HL-60 (cell line): ENCODE measurements around the gene SOX8.

ENCODE experiments used
- DNase-seq, 2 experiments: peaks; one replicate each; pipeline ENCODE4 v3.0.0-alpha.2; 2010 to 2020; ENCODE audit warnings: low read depth in 1 of 2, low spot score in 1 of 2
- H3K27ac ChIP-seq: fragments of 250-450 bp; sonication (Bioruptor Pico); replicated peaks from 2 replicates; pipeline ENCODE4 v1.5.1; 2020; ENCODE audit warnings: mild to moderate bottlenecking, moderate library complexity
- H3K27me3 ChIP-seq: fragments of 250-450 bp; sonication (Bioruptor Pico); 2 replicates; pipeline ENCODE4 v1.5.1; 2021; ENCODE audit warnings: mild to moderate bottlenecking, moderate library complexity; ENCODE audit not compliant: insufficient read depth, poor library complexity, severe bottlenecking
- H3K4me3 ChIP-seq: replicated peaks from 2 replicates; pipeline ENCODE4 v1.5.1; 2011; ENCODE audit warnings: mild to moderate bottlenecking, control low read depth, low read length; ENCODE audit not compliant: insufficient read depth
- GABPA ChIP-seq: IDR thresholded peaks from 2 replicates; pipeline ENCODE4 v1.6.1; 2012; ENCODE audit warnings: low read depth
- POLR2AphosphoS5 ChIP-seq: IDR thresholded peaks from 2 replicates; pipeline ENCODE4 v1.6.1; 2012; ENCODE audit warnings: low read depth
- SPI1 ChIP-seq: IDR thresholded peaks from 2 replicates; pipeline ENCODE4 v1.6.1; 2012; ENCODE audit warnings: low read depth, mild to moderate bottlenecking, borderline replicate concordance
- TF ChIP-seq, protein P1 (sequence below): IDR thresholded peaks from one replicate; pipeline ENCODE4 v1.5.1; 2011; ENCODE audit warnings: low read length, control low read depth, inconsistent platforms; ENCODE audit not compliant: insufficient read depth
- TF ChIP-seq, protein P2 (sequence below): IDR thresholded peaks from 2 replicates; pipeline ENCODE4 v1.6.1; 2012; ENCODE audit warnings: low read depth; ENCODE audit not compliant: insufficient replicate concordance

Gene SOX8

DNA sequence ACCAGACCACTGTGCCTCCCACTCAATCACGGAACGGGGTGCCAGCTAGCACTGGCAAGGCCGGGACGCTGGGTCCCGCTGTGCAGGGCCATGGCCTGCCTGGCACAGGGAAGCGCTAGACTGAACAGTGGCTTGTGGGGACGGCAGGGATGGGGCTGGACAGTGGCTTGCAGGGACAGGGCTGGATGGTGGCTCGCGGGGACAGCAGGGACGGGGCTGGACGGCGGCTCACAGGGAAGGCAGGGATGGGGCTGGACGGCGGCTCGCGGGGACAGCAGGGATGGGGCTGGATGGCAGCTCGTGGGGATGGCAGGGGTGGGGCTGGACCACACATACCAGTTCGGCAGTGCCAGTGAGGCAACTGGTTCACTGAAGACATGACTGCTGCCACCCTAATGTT lies 43.4 kb upstream of the SOX8 start:
- DNase-seq, result no peak
- H3K27me3 ChIP-seq, result no peaks in the 10 kb centered on the region
- no peak overlapping the region for H3K4me3 ChIP-seq
- H3K27ac ChIP-seq, result no peak overlapping the region
- no peak for TF ChIP-seq POLR2AphosphoS5
- TF ChIP-seq, protein P1, sequence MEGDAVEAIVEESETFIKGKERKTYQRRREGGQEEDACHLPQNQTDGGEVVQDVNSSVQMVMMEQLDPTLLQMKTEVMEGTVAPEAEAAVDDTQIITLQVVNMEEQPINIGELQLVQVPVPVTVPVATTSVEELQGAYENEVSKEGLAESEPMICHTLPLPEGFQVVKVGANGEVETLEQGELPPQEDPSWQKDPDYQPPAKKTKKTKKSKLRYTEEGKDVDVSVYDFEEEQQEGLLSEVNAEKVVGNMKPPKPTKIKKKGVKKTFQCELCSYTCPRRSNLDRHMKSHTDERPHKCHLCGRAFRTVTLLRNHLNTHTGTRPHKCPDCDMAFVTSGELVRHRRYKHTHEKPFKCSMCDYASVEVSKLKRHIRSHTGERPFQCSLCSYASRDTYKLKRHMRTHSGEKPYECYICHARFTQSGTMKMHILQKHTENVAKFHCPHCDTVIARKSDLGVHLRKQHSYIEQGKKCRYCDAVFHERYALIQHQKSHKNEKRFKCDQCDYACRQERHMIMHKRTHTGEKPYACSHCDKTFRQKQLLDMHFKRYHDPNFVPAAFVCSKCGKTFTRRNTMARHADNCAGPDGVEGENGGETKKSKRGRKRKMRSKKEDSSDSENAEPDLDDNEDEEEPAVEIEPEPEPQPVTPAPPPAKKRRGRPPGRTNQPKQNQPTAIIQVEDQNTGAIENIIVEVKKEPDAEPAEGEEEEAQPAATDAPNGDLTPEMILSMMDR, result no peak
- TF ChIP-seq, protein P2, sequence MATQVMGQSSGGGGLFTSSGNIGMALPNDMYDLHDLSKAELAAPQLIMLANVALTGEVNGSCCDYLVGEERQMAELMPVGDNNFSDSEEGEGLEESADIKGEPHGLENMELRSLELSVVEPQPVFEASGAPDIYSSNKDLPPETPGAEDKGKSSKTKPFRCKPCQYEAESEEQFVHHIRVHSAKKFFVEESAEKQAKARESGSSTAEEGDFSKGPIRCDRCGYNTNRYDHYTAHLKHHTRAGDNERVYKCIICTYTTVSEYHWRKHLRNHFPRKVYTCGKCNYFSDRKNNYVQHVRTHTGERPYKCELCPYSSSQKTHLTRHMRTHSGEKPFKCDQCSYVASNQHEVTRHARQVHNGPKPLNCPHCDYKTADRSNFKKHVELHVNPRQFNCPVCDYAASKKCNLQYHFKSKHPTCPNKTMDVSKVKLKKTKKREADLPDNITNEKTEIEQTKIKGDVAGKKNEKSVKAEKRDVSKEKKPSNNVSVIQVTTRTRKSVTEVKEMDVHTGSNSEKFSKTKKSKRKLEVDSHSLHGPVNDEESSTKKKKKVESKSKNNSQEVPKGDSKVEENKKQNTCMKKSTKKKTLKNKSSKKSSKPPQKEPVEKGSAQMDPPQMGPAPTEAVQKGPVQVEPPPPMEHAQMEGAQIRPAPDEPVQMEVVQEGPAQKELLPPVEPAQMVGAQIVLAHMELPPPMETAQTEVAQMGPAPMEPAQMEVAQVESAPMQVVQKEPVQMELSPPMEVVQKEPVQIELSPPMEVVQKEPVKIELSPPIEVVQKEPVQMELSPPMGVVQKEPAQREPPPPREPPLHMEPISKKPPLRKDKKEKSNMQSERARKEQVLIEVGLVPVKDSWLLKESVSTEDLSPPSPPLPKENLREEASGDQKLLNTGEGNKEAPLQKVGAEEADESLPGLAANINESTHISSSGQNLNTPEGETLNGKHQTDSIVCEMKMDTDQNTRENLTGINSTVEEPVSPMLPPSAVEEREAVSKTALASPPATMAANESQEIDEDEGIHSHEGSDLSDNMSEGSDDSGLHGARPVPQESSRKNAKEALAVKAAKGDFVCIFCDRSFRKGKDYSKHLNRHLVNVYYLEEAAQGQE, result no peak
- no peak for TF ChIP-seq SPI1
- no peak for TF ChIP-seq GABPA

DNA sequence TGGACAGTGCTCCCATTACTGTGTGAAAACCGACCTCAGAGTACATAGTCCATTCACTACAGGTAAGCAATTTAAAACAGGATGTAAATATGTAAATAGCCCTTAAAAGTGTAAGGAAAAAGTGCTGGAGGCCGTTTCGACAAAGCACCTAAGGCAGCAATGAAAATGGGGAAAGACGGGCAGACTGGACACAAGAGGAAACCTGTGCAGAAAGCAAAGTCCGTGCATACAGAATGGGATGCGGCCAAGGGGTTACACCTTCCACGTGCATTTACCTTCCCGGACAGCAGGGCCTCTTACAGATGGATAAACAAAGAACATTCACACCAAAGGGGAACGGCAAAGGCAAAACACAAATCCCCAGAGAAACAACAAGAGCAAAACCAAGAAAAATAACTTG lies 42.8 kb upstream of the SOX8 start:
- DNase-seq, result no peak
- no peaks in the 10 kb centered on the region for H3K27me3 ChIP-seq
- H3K4me3 ChIP-seq, result no peak overlapping the region
- TF ChIP-seq, protein P1, result no peak
- TF ChIP-seq GABPA, result no peak
- H3K27ac ChIP-seq, result no peak overlapping the region

DNA sequence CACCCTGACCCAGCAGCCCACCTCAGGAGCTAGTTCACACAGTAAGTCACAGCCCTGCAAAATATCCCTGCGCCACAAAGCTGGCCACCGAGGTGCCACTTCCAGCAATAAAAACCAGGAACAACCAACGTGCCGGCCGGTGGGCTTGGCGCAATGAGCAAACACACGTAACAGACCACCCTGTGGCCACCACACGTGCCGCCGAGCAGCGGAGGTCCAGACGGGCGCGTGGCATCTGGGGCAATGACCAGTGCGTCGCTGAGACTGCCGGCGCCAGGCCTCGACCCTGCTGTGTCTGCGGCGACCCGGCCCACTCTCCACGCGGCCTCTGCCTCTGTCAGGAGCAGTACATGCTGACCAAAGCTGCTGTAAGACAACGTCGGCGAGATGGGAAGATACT lies 42.3 kb upstream of the SOX8 start:
- DNase-seq, result no peak
- Histone ChIP-seq H3K4me3 (no peak overlapping the region), H3K27ac (no peak overlapping the region), H3K27me3 (no peaks in the 10 kb centered on the region)
- TF ChIP-seq GABPA (no peak), SPI1 (no peak), POLR2AphosphoS5 (no peak)
- TF ChIP-seq, protein P2, result no peak
- TF ChIP-seq, protein P1, result no peak

DNA sequence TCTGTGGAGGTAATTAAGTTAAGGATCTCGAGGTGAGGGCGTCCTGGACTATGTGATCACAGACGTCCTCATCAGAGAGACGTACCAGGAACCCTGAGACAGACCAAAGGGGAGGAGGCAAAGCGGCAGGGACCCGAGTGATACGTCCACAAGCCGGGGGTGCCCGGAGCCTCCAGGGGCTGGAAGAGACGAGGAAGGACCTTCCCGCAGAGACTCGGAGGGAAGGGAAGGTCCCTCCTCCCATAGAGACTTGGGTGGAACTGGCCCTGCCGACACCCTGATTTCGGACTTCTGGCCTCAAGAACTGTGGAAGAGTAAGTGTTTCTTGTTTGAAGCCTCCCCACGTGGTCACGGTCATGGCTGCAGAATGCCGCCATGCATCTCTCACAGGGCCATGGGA lies 41.6 kb upstream of the SOX8 start:
- no peak for DNase-seq
- H3K27me3 ChIP-seq, result no peaks in the 10 kb centered on the region
- no peak overlapping the region for H3K4me3 ChIP-seq
- no peak for TF ChIP-seq POLR2AphosphoS5
- TF ChIP-seq SPI1, result no peak
- no peak for TF ChIP-seq GABPA
- TF ChIP-seq, protein P2, result no peak
- TF ChIP-seq, protein P1, result no peak
- H3K27ac ChIP-seq, result no peak overlapping the region
